Vagina (tissue), 2 donors: Measurements from ENCODE around the gene ATP5PO. TPM values are rescaled to one million over a fixed set of nuclear protein-coding genes. Genes with fewer than 3 reads are reported as not detected.
"Not testable (repeated sequence)": the region's sequence is repeated elsewhere in the genome, so short reads cannot be mapped to it uniquely, and the experiment has no call there.

Experiments used
- DNase-seq, 2 donors: peaks; one replicate each; pipeline ENCODE4 v3.0.0-alpha.2; 2017; ENCODE audit errors: extremely low spot score in 2 of 2
- H3K27ac ChIP-seq: fragments of 200-600 bp; sonication (generic); one replicate; pipeline ENCODE4 v1.5.1; 2019
- H3K27me3 ChIP-seq: fragments of 200-600 bp; sonication (generic); one replicate; pipeline ENCODE4 v1.5.1; 2019
- H3K36me3 ChIP-seq, 2 donors: fragments of 200-600 bp; sonication (generic); one replicate each; pipeline ENCODE4 v1.5.1; 2017 to 2019
- H3K4me1 ChIP-seq: fragments of 200-600 bp; sonication (generic); one replicate; pipeline ENCODE4 v1.5.1; 2019
- H3K4me3 ChIP-seq, 2 donors: fragments of 200-600 bp; sonication (generic); 1 replicate in 1 of 2; 2 replicates in 1 of 2; pipeline ENCODE4 v1.5.1; 2016 to 2019
- H3K9me3 ChIP-seq: fragments of 200-600 bp; sonication (generic); one replicate; pipeline ENCODE4 v1.5.1; 2019
- POLR2A ChIP-seq, 2 donors: fragments of 450-650 bp; IDR thresholded peaks; one replicate each; pipeline ENCODE4 v1.6.1; 2017; ENCODE audit warnings: antibody characterized with exemption in 2 of 2, mild to moderate bottlenecking in 2 of 2, moderate library complexity in 2 of 2
- POLR2AphosphoS5 ChIP-seq, 2 donors: sonication (generic); formaldehyde crosslinking; IDR thresholded peaks; one replicate each; pipeline ENCODE4 v1.9.0; 2017; ENCODE audit warnings: antibody characterized with exemption in 2 of 2, mild to moderate bottlenecking in 2 of 2, low read depth in 1 of 2; ENCODE audit not compliant: insufficient read depth in 1 of 2
- intact Hi-C: fragments of 100-400 bp; cut with DNase I; formaldehyde crosslinking; loops from one replicate; pipeline ENCODE4 v1.15.1; 2023
- total RNA-seq: library from RNA; depleted of rRNA; stranded (reverse); fragments of >200 nt; gene quantifications from one replicate; pipeline ENCODE4 v1.2.3, GENCODE V29; 2016
- TF ChIP-seq, protein P1 (sequence below), 3 experiments: fragments of 450-650 bp in 2 of 3; fragments of 200-600 bp in 1 of 3; sonication (generic) in 1 of 3; IDR thresholded peaks; one replicate each; pipeline ENCODE4 v1.5.1; 2017 to 2019; ENCODE audit warnings: antibody characterized with exemption in 3 of 3, mild to moderate bottlenecking in 2 of 3, moderate library complexity in 2 of 3

ATP5PO gene
- total RNA-seq, 1 donor from 2014 or later = 133 TPM

GRCh38 chr21:33931799-33932390 is 16.3 kb upstream of the ATP5PO start:
- no peak for DNase-seq
- Histone ChIP-seq H3K27ac (peak overlapping the region; percentile 59), H3K9me3 (no peaks in the 10 kb centered on the region), H3K27me3 (no peaks in the 10 kb centered on the region), H3K4me1 (peaks cover 11% of the 10 kb centered on the region), H3K36me3 (no peaks in the 10 kb centered on the region), H3K4me3 (peak overlapping the region; percentile 26 to 36)
- TF ChIP-seq POLR2AphosphoS5 (IDR thresholded peaks at IDR 0.05; ENCODE audit: insufficient read depth in 1 of 2, low read depth in 1 of 2) (no peak), POLR2A (IDR thresholded peaks at IDR 0.05) (no peak)
- TF ChIP-seq, protein P1, sequence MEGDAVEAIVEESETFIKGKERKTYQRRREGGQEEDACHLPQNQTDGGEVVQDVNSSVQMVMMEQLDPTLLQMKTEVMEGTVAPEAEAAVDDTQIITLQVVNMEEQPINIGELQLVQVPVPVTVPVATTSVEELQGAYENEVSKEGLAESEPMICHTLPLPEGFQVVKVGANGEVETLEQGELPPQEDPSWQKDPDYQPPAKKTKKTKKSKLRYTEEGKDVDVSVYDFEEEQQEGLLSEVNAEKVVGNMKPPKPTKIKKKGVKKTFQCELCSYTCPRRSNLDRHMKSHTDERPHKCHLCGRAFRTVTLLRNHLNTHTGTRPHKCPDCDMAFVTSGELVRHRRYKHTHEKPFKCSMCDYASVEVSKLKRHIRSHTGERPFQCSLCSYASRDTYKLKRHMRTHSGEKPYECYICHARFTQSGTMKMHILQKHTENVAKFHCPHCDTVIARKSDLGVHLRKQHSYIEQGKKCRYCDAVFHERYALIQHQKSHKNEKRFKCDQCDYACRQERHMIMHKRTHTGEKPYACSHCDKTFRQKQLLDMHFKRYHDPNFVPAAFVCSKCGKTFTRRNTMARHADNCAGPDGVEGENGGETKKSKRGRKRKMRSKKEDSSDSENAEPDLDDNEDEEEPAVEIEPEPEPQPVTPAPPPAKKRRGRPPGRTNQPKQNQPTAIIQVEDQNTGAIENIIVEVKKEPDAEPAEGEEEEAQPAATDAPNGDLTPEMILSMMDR (IDR thresholded peaks at IDR 0.05) = no peak
- intact Hi-C loops = loop anchor here (10.0 kb wide), 1 partner anchor 273 kb away; no protein-coding TSS in a partner anchor

DNA sequence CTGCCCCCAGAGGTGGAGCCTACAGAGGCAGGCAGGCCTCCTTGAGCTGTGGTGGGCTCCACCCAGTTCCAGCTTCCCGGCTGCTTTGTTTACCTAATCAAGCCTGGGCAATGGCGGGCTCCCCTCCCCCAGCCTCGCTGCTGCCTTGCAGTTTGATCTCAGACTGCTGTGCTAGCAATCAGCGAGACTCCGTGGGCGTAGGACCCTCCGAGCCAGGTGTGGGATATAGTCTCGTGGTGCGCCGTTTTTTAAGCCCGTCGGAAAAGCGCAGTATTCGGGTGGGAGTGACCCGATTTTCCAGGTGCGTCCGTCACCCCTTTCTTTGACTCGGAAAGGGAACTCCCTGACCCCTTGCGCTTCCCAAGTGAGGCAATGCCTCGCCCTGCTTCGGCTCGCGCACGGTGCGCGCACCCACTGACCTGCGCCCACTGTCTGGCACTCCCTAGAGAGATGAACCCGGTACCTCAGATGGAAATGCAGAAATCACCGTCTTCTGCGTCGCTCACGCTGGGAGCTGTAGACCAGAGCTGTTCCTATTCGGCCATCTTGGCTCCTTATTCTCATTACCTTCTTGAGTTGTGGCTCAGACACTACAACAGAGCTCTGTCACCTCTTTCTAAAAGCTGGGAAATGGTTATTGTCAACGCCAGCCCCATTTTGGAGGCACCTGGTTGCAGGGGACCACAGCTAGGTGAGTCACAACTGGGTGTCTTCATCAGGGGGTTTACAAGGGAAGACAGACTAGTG is 15.6 kb upstream of the ATP5PO start:
- intact Hi-C loops = loop anchor here (10.0 kb wide), 1 partner anchor 274 kb away; no protein-coding TSS in a partner anchor
- Histone ChIP-seq H3K4me1 (peaks cover 11% of the 10 kb centered on the region), H3K27ac (peak overlapping the region; percentile 59), H3K4me3 (peak overlapping the region in 1 of 2 donors; percentile 36)
- not testable (repeated sequence) for H3K27me3 ChIP-seq, H3K36me3 ChIP-seq, DNase-seq, H3K9me3 ChIP-seq
- TF ChIP-seq POLR2AphosphoS5 (IDR thresholded peaks at IDR 0.05; ENCODE audit: insufficient read depth in 1 of 2, low read depth in 1 of 2) = peak in 1 of 2 donors; percentile 14

DNA sequence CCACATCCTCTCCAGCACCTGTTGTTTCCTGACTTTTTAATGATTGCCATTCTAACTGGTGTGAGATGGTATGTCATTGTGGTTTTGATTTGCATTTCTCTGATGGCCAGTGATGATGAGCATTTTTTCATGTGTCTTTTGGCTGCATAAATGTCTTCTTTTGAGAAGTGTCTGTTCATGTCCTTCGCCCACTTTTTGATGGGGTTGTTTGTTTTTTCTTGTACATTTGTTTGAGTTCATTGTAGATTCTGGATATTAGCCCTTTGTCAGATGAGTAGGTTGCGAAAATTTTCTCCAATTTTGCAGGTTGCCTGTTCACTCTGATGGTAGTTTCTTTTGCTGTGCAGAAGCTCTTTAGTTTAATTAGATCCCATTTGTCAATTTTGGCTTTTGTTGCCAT is 10.6 kb upstream of the ATP5PO start:
- H3K4me1 ChIP-seq, H3K4me3 ChIP-seq, H3K27me3 ChIP-seq, DNase-seq, intact Hi-C loops, H3K9me3 ChIP-seq, H3K27ac ChIP-seq, H3K36me3 ChIP-seq: not testable (repeated sequence)

DNA sequence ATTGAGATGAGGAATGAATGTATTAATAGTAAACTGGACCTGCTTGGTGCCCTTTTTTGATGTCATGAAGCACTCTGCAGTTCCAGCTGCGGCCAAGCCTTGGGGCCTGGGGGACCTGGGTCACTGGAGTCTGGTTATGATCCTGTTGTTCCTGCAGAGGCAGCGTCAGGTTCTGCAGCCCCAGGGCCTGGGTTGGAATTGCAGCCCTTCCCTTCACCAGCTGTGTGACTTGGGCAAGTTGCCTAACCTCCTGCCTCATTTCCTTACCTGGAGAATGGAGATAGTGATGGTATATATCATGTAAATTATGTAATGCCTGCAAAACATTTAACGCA is 9.1 kb upstream of the ATP5PO start:
- H3K4me3 ChIP-seq = no peak overlapping the region
- no peak for TF ChIP-seq POLR2AphosphoS5 (IDR thresholded peaks at IDR 0.05; ENCODE audit: insufficient read depth in 1 of 2, low read depth in 1 of 2)
- no peak for TF ChIP-seq POLR2A (IDR thresholded peaks at IDR 0.05)
- TF ChIP-seq, protein P1 (IDR thresholded peaks at IDR 0.05) = no peak
- intact Hi-C loops = no loop called here
- DNase-seq = no peak
- peak overlapping the region; percentile 71 for H3K27ac ChIP-seq
- no peaks in the 10 kb centered on the region for H3K27me3 ChIP-seq
- H3K4me1 ChIP-seq = peaks cover 7% of the 10 kb centered on the region
- H3K9me3 ChIP-seq = no peaks in the 10 kb centered on the region
- no peaks in the 10 kb centered on the region for H3K36me3 ChIP-seq

DNA sequence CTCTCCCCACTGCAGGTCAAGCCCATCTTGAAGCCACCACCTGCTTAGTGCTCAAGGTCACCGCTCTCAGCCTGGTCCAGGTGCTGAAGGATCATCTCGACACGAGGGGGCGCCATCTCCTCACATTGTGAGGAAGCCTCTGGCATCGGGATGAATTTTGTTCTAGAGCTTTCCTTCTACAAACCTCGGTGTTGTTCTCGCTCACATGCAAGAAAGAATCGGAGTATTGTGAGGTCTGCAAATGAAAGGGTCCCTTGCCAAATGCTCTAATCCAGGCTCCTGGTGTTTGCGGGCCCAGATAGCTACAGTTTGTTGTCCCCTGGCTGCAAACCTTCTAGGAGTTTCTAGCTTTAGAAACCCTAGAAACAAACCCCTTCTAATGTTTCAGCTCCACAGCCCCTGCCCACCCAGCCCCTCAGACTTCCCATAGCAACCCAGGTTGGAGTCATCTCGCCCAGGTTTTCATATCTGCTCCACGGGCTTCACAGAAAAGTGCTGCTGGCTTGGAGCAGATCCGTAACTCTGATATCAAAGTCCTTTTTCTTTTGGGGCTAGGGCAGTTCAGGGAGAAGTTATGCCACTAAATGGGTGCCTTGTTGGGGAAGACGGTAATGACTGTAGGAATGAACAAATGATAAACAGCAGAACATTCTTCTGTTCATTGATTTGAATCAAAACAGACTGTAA is 8.6 kb upstream of the ATP5PO start:
- intact Hi-C loops = no loop called here
- TF ChIP-seq POLR2AphosphoS5 (IDR thresholded peaks at IDR 0.05; ENCODE audit: insufficient read depth in 1 of 2, low read depth in 1 of 2) (peak in 1 of 2 donors; percentile 58), POLR2A (IDR thresholded peaks at IDR 0.05) (no peak)
- TF ChIP-seq, protein P1 (IDR thresholded peaks at IDR 0.05) = peak; percentile 78 to 96 (median 94)
- DNase-seq = no peak
- Histone ChIP-seq H3K4me1 (peaks cover 7% of the 10 kb centered on the region), H3K27ac (peak overlapping the region; percentile 71), H3K27me3 (no peaks in the 10 kb centered on the region), H3K4me3 (no peak overlapping the region), H3K9me3 (no peaks in the 10 kb centered on the region), H3K36me3 (no peaks in the 10 kb centered on the region)
